Body of pancreas (tissue), 4 donors: Measurements from ENCODE around the gene PLCD3.

Experiments used
- POLR2A ChIP-seq, 3 donors: fragments of 450-650 bp; IDR thresholded peaks; one replicate each; pipeline ENCODE4 v1.6.1; 2016; ENCODE audit warnings: antibody characterized with exemption in 3 of 3, mild to moderate bottlenecking in 2 of 3
- TF ChIP-seq, protein P1 (sequence below), 7 experiments: fragments of 450-650 bp in 4 of 7; fragments of 200-600 bp in 3 of 7; sonication (generic) in 3 of 7; IDR thresholded peaks; one replicate each; pipeline ENCODE4 v1.5.1; 2016 to 2019; ENCODE audit warnings: antibody characterized with exemption in 7 of 7

DNA sequence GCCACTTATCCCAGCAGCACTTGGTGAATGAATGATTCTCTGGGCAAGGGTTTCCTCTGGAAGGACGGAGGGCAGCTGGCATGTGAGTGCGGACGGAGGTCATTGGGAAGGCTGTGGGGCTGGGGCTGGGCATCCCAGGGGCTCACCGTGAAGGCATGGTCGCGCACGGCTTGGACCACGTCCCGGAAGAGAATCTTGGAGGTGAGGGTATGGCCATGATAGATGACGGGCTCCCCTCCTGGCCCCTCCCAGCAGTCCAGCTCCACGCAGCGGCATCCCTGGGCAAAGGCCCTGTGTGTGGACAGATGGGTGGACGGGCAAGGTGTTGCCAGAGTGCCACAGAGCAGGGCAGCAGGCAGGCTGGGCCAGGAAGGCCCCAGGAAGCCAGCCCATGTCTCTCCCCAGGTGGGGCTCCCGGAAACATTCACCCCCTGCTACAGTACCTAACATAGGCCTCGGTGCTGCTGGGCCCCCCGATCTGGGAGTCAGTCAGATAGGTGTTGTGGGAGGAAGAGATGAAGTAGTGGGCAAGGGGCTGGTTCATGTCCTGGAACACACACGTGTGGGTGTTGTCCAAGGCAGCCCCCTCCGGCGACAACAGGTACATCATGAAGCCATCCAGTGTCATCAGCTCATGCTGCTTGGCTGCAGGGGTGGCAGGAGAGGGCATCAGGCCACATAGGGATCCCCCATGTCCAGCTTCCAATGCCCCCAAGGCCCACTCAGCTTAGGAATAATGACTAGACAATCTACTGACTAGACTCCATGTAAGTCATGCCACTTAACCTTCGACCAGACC lies 14.3 kb downstream of the PLCD3 start:
- TF ChIP-seq, protein P1, sequence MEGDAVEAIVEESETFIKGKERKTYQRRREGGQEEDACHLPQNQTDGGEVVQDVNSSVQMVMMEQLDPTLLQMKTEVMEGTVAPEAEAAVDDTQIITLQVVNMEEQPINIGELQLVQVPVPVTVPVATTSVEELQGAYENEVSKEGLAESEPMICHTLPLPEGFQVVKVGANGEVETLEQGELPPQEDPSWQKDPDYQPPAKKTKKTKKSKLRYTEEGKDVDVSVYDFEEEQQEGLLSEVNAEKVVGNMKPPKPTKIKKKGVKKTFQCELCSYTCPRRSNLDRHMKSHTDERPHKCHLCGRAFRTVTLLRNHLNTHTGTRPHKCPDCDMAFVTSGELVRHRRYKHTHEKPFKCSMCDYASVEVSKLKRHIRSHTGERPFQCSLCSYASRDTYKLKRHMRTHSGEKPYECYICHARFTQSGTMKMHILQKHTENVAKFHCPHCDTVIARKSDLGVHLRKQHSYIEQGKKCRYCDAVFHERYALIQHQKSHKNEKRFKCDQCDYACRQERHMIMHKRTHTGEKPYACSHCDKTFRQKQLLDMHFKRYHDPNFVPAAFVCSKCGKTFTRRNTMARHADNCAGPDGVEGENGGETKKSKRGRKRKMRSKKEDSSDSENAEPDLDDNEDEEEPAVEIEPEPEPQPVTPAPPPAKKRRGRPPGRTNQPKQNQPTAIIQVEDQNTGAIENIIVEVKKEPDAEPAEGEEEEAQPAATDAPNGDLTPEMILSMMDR (IDR thresholded peaks at IDR 0.05), result no peak
- TF ChIP-seq POLR2A (IDR thresholded peaks at IDR 0.05), result no peak
